Measurements from ENCODE around the gene WDR45.

- TF ChIP-seq CTCF (conservative IDR thresholded peaks at IDR 0.05), result no peak
- TF ChIP-seq ZFX (IDR thresholded peaks at IDR 0.05), result no peak
Observed at GRCh38 chrX:49073601-49074575, 5.8 kb downstream of the WDR45 start, which contains the start of gene PRAF2.
